Measurements from ENCODE around the gene MINPP1. TPM values are rescaled to one million over a fixed set of nuclear protein-coding genes. Genes with fewer than 3 reads are reported as not detected.

Gene MINPP1
- total and polyA plus RNA-seq, 10 donors: 5.1 to 21.3 (median 10.5) TPM

DNA sequence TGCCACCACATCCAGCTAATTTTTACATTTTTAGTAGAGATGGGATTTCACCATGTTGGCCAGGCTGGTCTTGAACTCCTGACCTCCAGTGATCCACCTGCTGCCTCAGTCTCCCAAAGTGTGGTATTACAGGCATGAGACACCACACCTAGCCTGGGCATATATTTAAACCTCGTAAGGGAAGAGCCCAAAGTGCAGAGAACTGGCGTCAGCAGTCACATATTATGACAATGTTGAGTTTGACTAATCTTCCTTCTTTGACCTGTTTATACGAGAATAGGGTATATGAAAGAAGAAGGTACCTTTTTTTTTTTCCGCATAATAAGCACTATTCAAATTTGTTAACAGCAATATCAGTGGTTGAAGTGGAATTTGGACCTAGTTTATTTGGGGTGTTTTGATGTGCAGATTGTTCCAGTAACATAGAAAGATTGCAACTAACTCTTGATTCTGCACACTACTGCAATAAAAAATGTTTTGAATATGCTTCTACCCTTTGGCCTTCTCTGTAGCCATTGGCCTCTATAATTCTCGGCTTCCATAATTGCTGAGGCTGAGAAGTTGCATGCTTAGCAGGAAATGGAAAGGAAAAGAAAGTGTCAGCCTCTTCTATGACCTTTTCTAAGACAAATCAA lies 55.9 kb downstream of the MINPP1 start:
- TF ChIP-seq, protein P1, sequence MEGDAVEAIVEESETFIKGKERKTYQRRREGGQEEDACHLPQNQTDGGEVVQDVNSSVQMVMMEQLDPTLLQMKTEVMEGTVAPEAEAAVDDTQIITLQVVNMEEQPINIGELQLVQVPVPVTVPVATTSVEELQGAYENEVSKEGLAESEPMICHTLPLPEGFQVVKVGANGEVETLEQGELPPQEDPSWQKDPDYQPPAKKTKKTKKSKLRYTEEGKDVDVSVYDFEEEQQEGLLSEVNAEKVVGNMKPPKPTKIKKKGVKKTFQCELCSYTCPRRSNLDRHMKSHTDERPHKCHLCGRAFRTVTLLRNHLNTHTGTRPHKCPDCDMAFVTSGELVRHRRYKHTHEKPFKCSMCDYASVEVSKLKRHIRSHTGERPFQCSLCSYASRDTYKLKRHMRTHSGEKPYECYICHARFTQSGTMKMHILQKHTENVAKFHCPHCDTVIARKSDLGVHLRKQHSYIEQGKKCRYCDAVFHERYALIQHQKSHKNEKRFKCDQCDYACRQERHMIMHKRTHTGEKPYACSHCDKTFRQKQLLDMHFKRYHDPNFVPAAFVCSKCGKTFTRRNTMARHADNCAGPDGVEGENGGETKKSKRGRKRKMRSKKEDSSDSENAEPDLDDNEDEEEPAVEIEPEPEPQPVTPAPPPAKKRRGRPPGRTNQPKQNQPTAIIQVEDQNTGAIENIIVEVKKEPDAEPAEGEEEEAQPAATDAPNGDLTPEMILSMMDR (IDR thresholded peaks at IDR 0.05 in 8 of 11, conservative IDR thresholded peaks at IDR 0.05 in 3 of 11): no peak
- TF ChIP-seq POLR2AphosphoS5 (IDR thresholded peaks at IDR 0.05) (no peak), POLR2A (IDR thresholded peaks at IDR 0.05) (no peak)
- DNase-seq: no peak
- H3K27ac ChIP-seq: no peak overlapping the region
- no peak overlapping the region for H3K4me3 ChIP-seq
- peaks cover 0 to 9% (median 0%) of the 10 kb centered on the region in 7 donors for H3K27me3 ChIP-seq (replicated peaks in 1 of 7)
- H3K36me3 ChIP-seq: no peaks in the 10 kb centered on the region
- peaks cover 0 to 38% (median 24%) of the 10 kb centered on the region in 8 donors for H3K9me3 ChIP-seq
- no peaks in the 10 kb centered on the region for H3K4me1 ChIP-seq
- 80 to 89% (median 82%) methylated on average over 5 of the region's 5 CpGs for WGBS, 5 donors
- intact Hi-C loops (cut with DNase I; ENCODE audit: low total_unique reads): no loop called here

DNA sequence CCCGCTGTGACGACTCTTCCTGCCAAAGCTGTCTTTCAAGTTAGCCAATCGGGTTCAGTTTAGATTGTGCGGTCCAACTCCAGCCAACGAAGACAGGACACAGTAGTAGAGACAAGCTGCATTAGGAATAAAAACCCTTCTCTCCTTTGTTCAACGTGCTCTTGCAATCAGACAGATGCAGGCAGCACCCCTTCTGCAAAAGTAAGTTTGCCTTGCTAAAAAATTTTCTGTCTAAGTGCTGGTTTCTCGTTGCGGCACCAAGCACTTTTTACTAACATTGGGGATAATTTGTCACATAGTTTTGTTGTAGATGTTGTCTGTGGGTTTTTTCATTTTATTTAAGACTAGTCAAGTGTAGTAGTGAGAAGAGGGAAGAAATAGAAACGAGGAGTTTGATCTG lies 58.1 kb downstream of the MINPP1 start:
- H3K36me3 ChIP-seq: no peaks in the 10 kb centered on the region
- no peak overlapping the region for H3K27ac ChIP-seq
- 90 to 96% (median 93%) methylated on average over 9 of the region's 9 CpGs for WGBS, 5 donors
- peaks cover 0 to 9% (median 0%) of the 10 kb centered on the region in 7 donors for H3K27me3 ChIP-seq (replicated peaks in 1 of 7)
- no peaks in the 10 kb centered on the region for H3K4me1 ChIP-seq
- intact Hi-C loops (cut with DNase I; ENCODE audit: low total_unique reads): no loop called here
- H3K9me3 ChIP-seq: peaks cover 0 to 52% (median 30%) of the 10 kb centered on the region in 8 donors
- H3K4me3 ChIP-seq: no peak overlapping the region
- TF ChIP-seq, protein P1 (IDR thresholded peaks at IDR 0.05 in 8 of 11, conservative IDR thresholded peaks at IDR 0.05 in 3 of 11): no peak
- TF ChIP-seq POLR2A (IDR thresholded peaks at IDR 0.05) (no peak), POLR2AphosphoS5 (IDR thresholded peaks at IDR 0.05) (no peak)
- DNase-seq: no peak

DNA sequence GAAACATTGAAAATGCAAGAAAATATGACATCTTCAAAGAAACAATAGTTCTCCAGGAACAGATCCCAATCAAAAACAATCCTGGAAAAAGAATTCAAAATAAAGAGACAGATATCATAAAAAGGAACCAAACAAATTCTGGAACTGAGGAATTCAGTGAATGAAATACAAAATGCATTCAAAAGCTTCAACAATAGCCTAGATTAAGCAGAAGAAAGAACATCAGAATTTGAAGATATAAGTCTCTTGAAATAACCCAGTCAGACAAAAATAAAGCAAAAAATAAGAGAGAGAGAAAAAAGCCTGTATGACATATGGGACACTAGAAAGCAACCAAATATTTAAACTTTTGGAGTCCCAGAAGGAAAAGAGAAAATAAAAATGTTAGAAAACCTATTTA lies 60.3 kb downstream of the MINPP1 start:
- no peak overlapping the region for H3K4me3 ChIP-seq
- intact Hi-C loops (cut with DNase I; ENCODE audit: low total_unique reads): no loop called here
- H3K9me3 ChIP-seq: peaks cover 0 to 54% (median 30%) of the 10 kb centered on the region in 8 donors

DNA sequence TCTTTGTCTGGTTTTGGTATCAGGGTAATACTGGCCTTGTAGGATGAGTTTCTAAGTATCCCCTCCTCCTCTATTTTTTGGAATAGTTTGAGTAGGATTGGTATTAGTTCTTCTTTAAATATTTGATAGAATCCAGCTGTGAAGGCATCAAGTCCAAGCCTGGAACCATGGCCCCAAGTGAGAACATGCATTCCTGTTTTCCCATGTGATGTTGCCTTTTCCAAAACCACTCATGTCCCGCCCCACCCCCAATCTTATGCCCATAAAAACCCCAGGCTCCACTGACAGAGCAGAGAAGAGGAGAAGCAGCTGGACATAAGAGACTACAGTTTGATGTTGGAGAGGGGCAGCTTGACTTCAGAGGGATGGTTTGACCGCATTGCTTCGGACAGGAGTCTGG lies 71.2 kb downstream of the MINPP1 start:
- no peaks in the 10 kb centered on the region for H3K36me3 ChIP-seq
- H3K4me3 ChIP-seq: no peak overlapping the region
- TF ChIP-seq POLR2A (IDR thresholded peaks at IDR 0.05): no peak
- TF ChIP-seq, protein P1 (IDR thresholded peaks at IDR 0.05 in 8 of 11, conservative IDR thresholded peaks at IDR 0.05 in 3 of 11): no peak
- no peak for TF ChIP-seq POLR2AphosphoS5 (IDR thresholded peaks at IDR 0.05)
- DNase-seq: no peak
- H3K27me3 ChIP-seq (replicated peaks in 1 of 7): peaks cover 0 to 4% (median 0%) of the 10 kb centered on the region in 7 donors
- H3K4me1 ChIP-seq: no peaks in the 10 kb centered on the region
- no peak overlapping the region for H3K27ac ChIP-seq
- H3K9me3 ChIP-seq: peaks cover 0 to 11% (median 9%) of the 10 kb centered on the region in 8 donors
- 84 to 100% (median 92%) methylated on average over 3 of the region's 3 CpGs for WGBS, 5 donors
- intact Hi-C loops (cut with DNase I; ENCODE audit: low total_unique reads): no loop called here

More for the DNA sequence above, 60.3 kb downstream of the MINPP1 start:
- no peak overlapping the region for H3K27ac ChIP-seq
- H3K4me1 ChIP-seq: no peaks in the 10 kb centered on the region
- no peak for DNase-seq
- H3K36me3 ChIP-seq: no peaks in the 10 kb centered on the region
- H3K27me3 ChIP-seq (replicated peaks in 1 of 7): peaks cover 0 to 9% (median 0%) of the 10 kb centered on the region in 7 donors
- TF ChIP-seq POLR2A (IDR thresholded peaks at IDR 0.05) (no peak), POLR2AphosphoS5 (IDR thresholded peaks at IDR 0.05) (no peak)
- TF ChIP-seq, protein P1 (IDR thresholded peaks at IDR 0.05 in 8 of 11, conservative IDR thresholded peaks at IDR 0.05 in 3 of 11): no peak
